ENCODE measurements around the gene SRRM1. TPM values are rescaled to one million over a fixed set of nuclear protein-coding genes. Genes with fewer than 3 reads are reported as not detected.
"Not testable (repeated sequence)": the region's sequence is repeated elsewhere in the genome, so short reads cannot be mapped to it uniquely, and the experiment has no call there.

The SRRM1 gene
- total RNA-seq, 4 donors from 2014 or later, result 53.3 to 118 (median 83.3) TPM

- intact Hi-C loops (cut with DNase I; ENCODE audit: low total_unique reads), result no loop called here
- H3K4me3 ChIP-seq (ENCODE audit: low read depth, poor library complexity, severe bottlenecking), result no peak overlapping the region
- WGBS, 2 donors, result 91 to 93% methylated on average over 3 of the region's 3 CpGs
- TF ChIP-seq POLR2A (IDR thresholded peaks at IDR 0.05) (no peak), CTCF (IDR thresholded peaks at IDR 0.05) (no peak)
- DNase-seq (ENCODE audit: low spot score in 2 of 2), result no peak
Observed at GRCh38 chr1:24657781-24658180, 14.7 kb downstream of the SRRM1 start.

- intact Hi-C loops (cut with DNase I; ENCODE audit: low total_unique reads), result no loop called here
- TF ChIP-seq POLR2A (IDR thresholded peaks at IDR 0.05), result no peak
- TF ChIP-seq CTCF (IDR thresholded peaks at IDR 0.05), result no peak
- no peak overlapping the region for H3K4me3 ChIP-seq (ENCODE audit: low read depth, poor library complexity, severe bottlenecking)
- no peak for DNase-seq (ENCODE audit: low spot score in 2 of 2)
- WGBS, 2 donors, result 94 to 99% methylated on average over 2 of the region's 2 CpGs
Observed at GRCh38 chr1:24659166-24659904, 16.2 kb downstream of the SRRM1 start.

DNA sequence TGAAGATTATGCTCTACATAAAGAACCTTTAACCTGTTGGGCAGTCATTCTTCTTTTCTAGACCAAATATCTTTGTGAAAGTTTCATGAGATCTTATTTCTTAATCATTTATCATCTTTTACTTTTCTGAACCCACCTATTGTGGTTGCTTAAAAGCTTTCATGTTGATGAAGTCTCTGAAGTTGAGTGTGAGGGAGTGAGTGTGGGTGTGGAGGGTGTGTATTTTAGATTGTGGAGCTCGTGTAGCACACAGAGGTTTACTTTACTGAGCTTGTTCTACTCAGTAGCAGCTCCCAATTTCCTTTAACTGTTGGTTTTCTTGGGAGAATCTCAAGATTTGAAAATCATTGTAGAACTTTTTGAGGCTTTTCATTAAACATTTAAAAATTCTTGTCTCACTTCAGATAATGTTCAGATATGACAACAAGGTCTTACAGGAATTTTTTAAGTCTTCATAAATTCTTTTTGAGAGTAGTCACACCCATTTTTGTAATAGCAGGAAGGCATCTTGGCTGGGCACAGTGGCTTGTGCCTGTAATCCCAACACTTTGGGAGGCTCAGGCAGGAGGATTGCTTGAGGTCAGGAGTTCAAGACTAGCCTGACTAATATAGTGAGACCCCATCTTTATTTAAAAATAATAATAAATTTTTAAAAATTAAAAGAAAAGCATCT, 17.0 kb downstream of the SRRM1 start:
- TF ChIP-seq CTCF (IDR thresholded peaks at IDR 0.05) (no peak), POLR2A (IDR thresholded peaks at IDR 0.05) (no peak)
- intact Hi-C loops (cut with DNase I; ENCODE audit: low total_unique reads), result no loop called here
- 28 to 36% methylated on average over 1 of the region's 1 CpG for WGBS, 2 donors
- H3K4me3 ChIP-seq (ENCODE audit: low read depth, poor library complexity, severe bottlenecking), result no peak overlapping the region
- no peak for DNase-seq (ENCODE audit: low spot score in 2 of 2)

DNA sequence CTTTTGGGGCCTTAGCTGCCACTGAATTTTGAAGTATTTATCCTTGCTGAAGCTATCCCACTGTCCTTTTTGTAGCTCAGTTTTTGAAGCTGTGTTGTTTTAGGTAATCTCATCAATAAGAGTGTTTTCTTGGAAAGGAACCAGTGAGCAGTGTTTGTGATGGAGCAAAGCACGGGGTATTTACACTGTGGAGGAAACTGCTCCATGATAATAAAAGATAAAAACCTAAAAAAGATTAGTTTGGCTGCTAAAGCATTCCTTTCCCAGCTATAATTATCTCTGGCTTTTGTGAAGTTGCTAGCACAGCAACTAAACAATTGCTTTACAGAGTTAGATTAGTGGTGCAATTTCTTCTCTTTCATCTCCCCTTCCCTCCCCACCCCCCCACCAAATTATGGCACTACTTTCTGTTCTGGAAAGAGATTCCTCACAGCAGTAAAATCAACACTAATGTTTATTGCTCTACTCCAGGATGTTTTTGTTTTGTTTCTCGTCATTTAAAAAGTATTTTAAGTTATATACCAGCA, 21.5 kb downstream of the SRRM1 start:
- intact Hi-C loops (cut with DNase I; ENCODE audit: low total_unique reads), result no loop called here
- no peak for DNase-seq (ENCODE audit: low spot score in 2 of 2)
- H3K4me3 ChIP-seq (ENCODE audit: low read depth, poor library complexity, severe bottlenecking), result no peak overlapping the region
- WGBS, 2 donors, result 67 to 73% methylated on average over 2 of the region's 2 CpGs
- TF ChIP-seq CTCF (IDR thresholded peaks at IDR 0.05) (no peak), POLR2A (IDR thresholded peaks at IDR 0.05) (no peak)

- TF ChIP-seq POLR2A (IDR thresholded peaks at IDR 0.05), result no peak
- TF ChIP-seq CTCF (IDR thresholded peaks at IDR 0.05), result no peak
- H3K4me3 ChIP-seq (ENCODE audit: low read depth, poor library complexity, severe bottlenecking), result no peak overlapping the region
- 82 to 85% methylated on average over 11 of the region's 11 CpGs for WGBS, 2 donors
- no peak for DNase-seq (ENCODE audit: low spot score in 2 of 2)
- intact Hi-C loops (cut with DNase I; ENCODE audit: low total_unique reads), result no loop called here
Observed at GRCh38 chr1:24666794-24667193, 23.7 kb downstream of the SRRM1 start.

DNA sequence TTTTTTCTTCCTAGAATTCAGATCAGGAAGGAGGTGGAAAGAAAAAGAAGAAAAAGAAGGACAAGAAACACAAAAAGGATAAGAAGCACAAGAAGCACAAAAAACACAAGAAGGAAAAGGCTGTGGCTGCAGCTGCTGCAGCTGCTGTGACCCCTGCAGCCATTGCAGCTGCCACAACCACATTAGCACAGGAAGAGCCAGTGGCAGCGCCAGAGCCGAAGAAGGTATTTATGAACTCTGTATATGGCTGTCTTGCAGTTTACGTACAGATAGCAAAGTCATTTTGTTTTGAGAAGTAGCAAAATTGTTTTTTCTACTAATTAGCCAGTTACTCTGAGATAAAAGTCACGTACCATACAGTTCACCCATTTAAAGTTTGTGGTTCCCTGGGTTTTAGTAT, 28.3 kb downstream of the SRRM1 start:
- DNase-seq (ENCODE audit: low spot score in 2 of 2); intact Hi-C loops (cut with DNase I; ENCODE audit: low total_unique reads); H3K4me3 ChIP-seq (ENCODE audit: low read depth, poor library complexity, severe bottlenecking): not testable (repeated sequence)
- 85 to 90% methylated on average over 4 of the region's 4 CpGs for WGBS, 2 donors

DNA sequence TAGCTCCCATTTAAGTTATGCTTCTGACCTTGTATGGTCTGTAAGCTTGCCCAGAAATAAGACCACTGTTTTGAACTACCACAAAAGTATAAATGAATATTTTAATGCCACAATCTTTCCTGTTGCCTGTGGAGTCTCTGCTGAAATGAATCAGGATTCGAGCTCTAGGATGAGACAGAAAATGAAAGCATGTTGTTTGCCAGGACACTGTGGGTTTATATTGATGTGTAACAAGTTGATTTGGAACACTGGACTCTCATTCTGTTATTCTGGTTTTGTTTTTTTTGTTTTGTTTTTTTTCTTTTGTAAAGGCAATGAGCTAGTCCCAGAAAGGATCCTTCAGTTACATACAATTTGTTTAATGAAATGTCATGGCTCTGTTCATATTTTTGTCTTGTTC, 29.6 kb downstream of the SRRM1 start:
- intact Hi-C loops (cut with DNase I; ENCODE audit: low total_unique reads); H3K4me3 ChIP-seq (ENCODE audit: low read depth, poor library complexity, severe bottlenecking): not testable (repeated sequence)
- 56% methylated on average over 1 of the region's 1 CpG for WGBS, 2 donors

More for the DNA sequence above, 29.6 kb downstream of the SRRM1 start:
- DNase-seq (ENCODE audit: low spot score in 2 of 2), result not testable (repeated sequence)
